ENCODE measurements around the gene ARSA.

The ARSA gene

DNA sequence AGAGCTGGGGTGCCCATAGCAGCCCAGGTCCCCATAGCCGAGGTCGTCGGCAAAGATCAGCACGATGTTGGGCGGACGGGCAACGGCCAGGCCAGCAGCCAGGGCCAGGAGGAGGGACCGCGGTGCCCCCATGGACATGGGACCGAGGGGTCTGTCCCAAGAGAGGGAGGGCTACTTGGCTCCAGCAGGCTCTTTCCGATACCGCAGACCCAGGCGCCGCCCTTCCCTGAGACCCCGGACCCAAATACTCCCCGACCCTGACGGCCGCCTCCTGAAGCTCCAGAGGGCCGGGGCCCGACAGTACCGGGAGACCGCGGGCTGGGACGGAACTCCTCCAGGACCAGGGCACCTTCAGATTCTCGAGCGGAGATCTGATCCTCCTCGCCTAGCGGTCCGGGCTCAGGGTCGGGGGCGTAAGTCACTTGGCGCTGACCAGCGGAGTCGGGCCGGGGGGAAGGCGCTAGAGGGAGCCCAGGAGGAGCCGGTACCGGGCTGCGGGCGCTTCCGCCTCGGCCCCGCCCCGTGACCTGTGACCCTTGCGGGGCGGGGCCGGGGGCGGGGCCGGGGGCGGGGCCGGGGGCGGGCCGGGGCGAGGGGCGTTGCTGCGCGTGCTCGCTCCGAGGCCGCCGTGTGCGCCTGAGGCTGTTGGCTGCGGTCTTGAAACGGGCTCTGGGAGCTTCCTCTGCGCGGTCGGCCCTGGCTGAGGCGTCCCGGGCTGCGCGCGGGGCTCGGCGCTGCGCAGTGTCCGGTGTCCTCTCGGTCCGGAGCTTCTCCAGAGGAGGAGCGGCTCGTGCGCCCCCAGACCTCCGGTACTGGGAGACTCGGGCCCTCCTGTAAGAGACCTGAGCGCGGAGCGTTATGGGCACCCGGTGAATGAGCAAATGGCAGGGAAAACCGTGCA, at the start of gene ARSA:
ARSA (minus strand) TSS at position 511 of the 901 bp plus-strand sequence; CDS start at position 138, 373 bp downstream.
- peak within 1 kb of the TSS; percentile 74 for H3K9ac ChIP-seq (ENCODE audit: low read length)

DNA sequence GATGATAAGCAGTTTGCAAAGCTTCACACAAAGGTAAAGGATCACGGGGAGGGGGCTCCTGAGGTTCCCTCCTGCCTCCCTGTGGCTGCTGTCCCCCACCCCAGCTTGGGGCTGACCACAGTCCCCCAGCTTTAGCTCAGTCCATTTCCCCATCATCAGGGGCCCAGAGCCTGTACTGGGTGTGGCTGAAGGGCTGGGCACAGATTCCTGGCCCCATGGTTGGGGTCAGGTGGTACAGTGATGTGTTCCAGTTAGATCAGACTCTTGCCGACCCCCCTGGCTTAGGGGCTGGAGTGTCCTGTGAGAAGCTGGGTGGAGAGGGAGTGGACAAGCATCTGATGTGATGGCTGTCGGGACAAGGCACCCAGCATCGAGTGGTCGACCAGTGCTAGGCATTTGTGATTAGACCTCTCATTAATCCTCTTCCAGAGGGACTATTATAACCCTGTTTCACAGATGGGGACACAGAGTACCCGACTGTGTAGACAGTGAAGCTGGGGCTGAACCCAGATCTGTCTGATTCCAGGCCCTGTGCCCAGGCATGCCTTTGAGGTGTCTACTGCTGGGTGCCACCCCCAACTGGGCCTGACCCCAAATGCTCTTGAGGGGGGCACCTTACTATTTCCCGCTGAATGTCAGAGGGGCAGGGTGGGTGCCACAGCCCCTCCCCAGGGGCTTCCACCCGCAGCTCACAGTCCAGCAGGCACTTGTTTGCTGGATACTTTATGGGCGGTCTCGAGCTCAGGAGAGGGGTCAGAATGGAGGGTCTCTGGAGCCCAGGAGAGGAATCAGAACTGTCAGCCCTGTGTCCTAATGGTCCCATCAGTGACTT, 48.9 kb upstream of the ARSA start:
- no peaks in the 10 kb centered on the region for H3K36me3 ChIP-seq (ENCODE audit: control insufficient read depth, insufficient read depth, low read length)
- H3K27ac ChIP-seq (ENCODE audit: low read depth, low read length), result no peak overlapping the region
- H3K4me3 ChIP-seq (ENCODE audit: low read length), result no peak overlapping the region
- peaks cover 28% of the 10 kb centered on the region for H3K27me3 ChIP-seq (ENCODE audit: control insufficient read depth, insufficient read depth, low read length)
- no peak overlapping the region for H3K9ac ChIP-seq (ENCODE audit: low read length)
- H3K4me1 ChIP-seq (ENCODE audit: control insufficient read depth, insufficient read depth, low read length), result no peaks in the 10 kb centered on the region

More for the DNA sequence above, at the start of gene ARSA:
- Histone ChIP-seq H3K36me3 (ENCODE audit: control insufficient read depth, insufficient read depth, low read length) (no peaks in the 10 kb centered on the region), H3K27ac (ENCODE audit: low read depth, low read length) (peak within 1 kb of the TSS; percentile 74), H3K27me3 (ENCODE audit: control insufficient read depth, insufficient read depth, low read length) (no peaks in the 10 kb centered on the region), H3K4me3 (ENCODE audit: low read length) (peak within 1 kb of the TSS; percentile 90), H3K4me1 (ENCODE audit: control insufficient read depth, insufficient read depth, low read length) (peaks cover 7% of the 10 kb centered on the region)

DNA sequence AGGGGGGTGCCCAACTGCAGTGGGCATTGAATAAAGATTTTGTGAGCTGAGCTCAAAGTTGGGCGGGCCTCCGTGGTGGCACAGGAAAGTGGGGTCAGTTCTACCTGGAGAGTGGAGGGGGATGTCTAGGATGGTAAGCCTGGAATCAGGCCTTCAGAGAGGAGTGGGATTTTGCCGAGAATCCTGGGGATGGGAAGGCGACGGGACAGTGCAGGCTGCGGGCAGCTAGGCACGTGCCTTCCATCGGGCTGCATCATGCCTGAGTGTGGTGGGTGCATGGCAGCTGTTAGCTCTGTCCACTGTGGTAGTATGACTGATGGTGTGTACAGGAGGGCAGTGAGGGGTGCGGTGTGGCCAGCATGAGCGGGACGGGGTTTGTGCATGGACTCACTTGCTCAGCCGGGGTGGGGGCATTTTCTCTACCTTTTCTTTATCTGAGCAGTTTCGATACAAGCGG, 48.3 kb upstream of the ARSA start:
- H3K4me1 ChIP-seq (ENCODE audit: control insufficient read depth, insufficient read depth, low read length), result no peaks in the 10 kb centered on the region
- H3K9ac ChIP-seq (ENCODE audit: low read length), result no peak overlapping the region
- no peak overlapping the region for H3K27ac ChIP-seq (ENCODE audit: low read depth, low read length)
- H3K27me3 ChIP-seq (ENCODE audit: control insufficient read depth, insufficient read depth, low read length), result peaks cover 29% of the 10 kb centered on the region
- H3K36me3 ChIP-seq (ENCODE audit: control insufficient read depth, insufficient read depth, low read length), result no peaks in the 10 kb centered on the region
- H3K4me3 ChIP-seq (ENCODE audit: low read length), result no peak overlapping the region

DNA sequence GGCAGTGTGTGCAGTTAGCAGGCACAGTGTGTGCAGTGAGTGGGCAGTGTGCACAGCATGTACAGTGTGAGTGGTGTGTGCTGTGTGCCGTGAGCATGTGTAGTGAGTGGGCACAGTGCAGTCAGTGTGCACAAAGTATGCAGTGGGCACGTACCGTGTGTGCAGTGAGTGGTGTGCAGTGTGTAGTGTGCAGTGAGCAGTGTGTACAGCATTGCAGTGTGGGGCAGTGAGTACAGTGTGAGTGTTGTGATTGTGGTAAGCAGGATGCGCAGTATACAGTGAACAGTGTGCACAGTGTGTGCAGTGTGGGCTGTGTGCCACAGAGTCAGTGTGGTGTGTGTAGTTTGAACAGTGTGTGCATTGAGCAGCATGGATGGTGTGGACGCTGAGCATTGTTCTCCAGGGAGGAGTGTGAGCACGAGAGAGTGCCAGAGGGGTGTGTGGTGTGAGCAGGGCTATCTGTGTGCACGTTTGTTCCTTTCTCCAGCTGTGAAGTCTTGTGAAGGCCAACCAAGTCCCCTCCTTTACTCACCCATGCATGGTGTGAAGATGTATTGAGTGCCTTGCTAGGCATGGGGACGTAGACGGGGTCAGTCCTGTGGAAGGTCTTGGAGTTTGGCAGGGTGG, 47.7 kb upstream of the ARSA start:
- Histone ChIP-seq H3K36me3 (ENCODE audit: control insufficient read depth, insufficient read depth, low read length) (no peaks in the 10 kb centered on the region), H3K4me1 (ENCODE audit: control insufficient read depth, insufficient read depth, low read length) (no peaks in the 10 kb centered on the region), H3K4me3 (ENCODE audit: low read length) (peak overlapping the region; percentile 44), H3K9ac (ENCODE audit: low read length) (no peak overlapping the region), H3K27ac (ENCODE audit: low read depth, low read length) (no peak overlapping the region), H3K27me3 (ENCODE audit: control insufficient read depth, insufficient read depth, low read length) (peaks cover 31% of the 10 kb centered on the region)

DNA sequence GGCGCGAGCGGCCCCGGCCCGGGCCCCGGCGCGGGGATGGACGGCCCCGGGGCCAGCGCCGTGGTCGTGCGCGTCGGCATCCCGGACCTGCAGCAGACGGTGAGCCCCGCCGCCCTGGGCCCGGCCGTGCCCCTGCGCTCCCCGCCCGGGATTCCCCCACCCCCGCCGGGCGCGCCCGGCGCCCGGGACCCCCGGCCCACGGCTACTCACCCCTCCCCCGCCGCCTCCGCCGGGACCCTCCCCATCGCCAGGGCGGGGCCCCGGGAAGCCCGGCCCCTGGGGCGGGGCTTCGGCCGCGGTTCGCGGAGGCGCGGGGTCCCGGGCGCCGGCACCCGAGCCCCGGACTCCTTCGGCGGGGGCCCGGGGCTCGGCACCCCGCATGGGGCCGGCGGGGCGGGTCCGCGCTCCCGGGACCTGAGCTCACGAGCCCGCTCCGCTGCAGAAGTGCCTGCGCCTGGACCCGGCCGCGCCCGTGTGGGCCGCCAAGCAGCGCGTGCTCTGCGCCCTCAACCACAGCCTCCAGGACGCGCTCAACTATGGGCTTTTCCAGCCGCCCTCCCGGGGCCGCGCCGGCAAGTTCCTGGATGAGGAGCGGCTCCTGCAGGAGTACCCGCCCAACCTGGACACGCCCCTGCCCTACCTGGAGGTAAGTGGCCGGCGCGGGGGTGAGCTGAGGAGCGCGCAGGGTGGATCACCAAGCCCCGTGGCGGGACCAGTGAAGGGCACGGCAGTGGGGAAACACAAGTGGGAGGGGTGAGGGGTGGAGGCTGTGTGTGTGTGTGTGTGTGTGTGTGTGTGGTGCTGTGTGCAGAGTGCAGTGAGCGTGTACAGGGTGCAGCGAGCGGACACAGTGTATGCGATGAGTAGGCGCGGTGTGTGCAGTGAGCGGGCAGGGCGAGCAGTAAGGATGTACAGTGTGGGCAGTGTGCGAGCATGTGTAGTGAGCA, 46.9 kb upstream of the ARSA start:
- peak overlapping the region; percentile 44 for H3K4me3 ChIP-seq (ENCODE audit: low read length)
- H3K36me3 ChIP-seq (ENCODE audit: control insufficient read depth, insufficient read depth, low read length), result no peaks in the 10 kb centered on the region
- no peak overlapping the region for H3K9ac ChIP-seq (ENCODE audit: low read length)
- peaks cover 34% of the 10 kb centered on the region for H3K27me3 ChIP-seq (ENCODE audit: control insufficient read depth, insufficient read depth, low read length)
- no peak overlapping the region for H3K27ac ChIP-seq (ENCODE audit: low read depth, low read length)
- no peaks in the 10 kb centered on the region for H3K4me1 ChIP-seq (ENCODE audit: control insufficient read depth, insufficient read depth, low read length)

DNA sequence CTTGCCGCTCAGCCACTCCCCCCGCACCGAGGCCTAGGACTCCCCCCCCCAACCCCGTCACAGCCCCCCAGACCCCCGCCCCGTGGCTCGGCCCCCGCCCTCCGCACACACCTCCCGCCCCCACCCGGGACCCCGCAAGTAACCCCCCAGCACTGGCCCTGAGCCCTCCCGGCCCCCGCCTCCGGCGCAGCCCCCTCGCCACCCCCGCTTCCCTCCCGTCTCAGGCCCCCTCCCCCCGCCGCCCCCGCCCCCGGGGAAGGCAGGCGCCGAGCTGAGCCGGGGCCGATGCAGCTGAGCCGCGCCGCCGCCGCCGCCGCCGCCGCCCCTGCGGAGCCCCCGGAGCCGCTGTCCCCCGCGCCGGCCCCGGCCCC, 46.2 kb upstream of the ARSA start:
- Histone ChIP-seq H3K36me3 (ENCODE audit: control insufficient read depth, insufficient read depth, low read length) (no peaks in the 10 kb centered on the region), H3K27ac (ENCODE audit: low read depth, low read length) (no peak overlapping the region), H3K4me3 (ENCODE audit: low read length) (no peak overlapping the region), H3K9ac (ENCODE audit: low read length) (no peak overlapping the region), H3K27me3 (ENCODE audit: control insufficient read depth, insufficient read depth, low read length) (peaks cover 34% of the 10 kb centered on the region), H3K4me1 (ENCODE audit: control insufficient read depth, insufficient read depth, low read length) (no peaks in the 10 kb centered on the region)

DNA sequence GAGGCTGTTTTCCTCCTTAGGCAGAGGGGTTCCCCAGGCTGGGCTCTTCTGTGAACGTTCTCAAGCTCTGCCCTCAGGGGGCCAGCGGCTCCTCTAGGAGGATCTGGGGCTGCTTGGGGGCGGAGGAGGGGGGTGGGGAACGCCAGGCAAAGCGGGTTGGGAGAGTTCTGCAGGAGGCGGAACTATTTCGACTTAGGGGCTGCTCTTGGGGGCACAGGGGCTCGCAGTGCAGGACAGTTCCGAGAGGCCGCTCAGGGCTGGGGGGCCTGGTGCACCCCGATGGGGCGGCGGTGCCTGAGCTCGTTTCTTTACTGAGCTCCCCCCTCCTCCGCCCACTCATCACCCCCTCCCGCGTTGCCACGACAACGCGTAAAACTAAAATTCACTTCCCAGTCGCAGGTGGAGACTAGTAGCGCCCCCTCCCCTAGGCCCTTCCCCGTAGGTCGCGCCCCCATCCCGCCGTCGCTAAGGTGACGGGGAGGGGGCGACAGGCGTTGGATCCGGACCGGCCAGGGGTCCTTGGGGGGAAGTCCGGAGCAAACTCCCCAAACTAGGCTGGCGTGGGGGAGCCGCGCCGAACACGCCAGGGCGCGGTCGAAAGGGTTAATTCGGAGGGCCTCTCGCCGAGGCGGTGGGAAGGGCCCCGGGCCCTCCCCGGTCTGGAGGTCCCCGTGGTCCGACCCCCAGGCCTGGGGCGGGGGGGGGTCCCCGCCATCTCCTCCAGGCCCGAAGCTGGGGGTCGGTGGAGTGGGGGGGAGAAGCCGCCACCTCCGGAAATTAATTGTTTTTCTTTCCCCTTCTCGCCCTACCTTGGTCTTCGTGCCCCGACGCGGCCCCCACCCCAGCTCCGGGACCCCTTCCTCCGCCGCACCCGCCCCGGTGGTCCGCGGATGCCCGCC, 45.5 kb upstream of the ARSA start:
- H3K36me3 ChIP-seq (ENCODE audit: control insufficient read depth, insufficient read depth, low read length), result no peaks in the 10 kb centered on the region
- peaks cover 34% of the 10 kb centered on the region for H3K27me3 ChIP-seq (ENCODE audit: control insufficient read depth, insufficient read depth, low read length)
- no peak overlapping the region for H3K27ac ChIP-seq (ENCODE audit: low read depth, low read length)
- no peak overlapping the region for H3K9ac ChIP-seq (ENCODE audit: low read length)
- H3K4me1 ChIP-seq (ENCODE audit: control insufficient read depth, insufficient read depth, low read length), result no peaks in the 10 kb centered on the region
- peak overlapping the region; percentile 32 for H3K4me3 ChIP-seq (ENCODE audit: low read length)

DNA sequence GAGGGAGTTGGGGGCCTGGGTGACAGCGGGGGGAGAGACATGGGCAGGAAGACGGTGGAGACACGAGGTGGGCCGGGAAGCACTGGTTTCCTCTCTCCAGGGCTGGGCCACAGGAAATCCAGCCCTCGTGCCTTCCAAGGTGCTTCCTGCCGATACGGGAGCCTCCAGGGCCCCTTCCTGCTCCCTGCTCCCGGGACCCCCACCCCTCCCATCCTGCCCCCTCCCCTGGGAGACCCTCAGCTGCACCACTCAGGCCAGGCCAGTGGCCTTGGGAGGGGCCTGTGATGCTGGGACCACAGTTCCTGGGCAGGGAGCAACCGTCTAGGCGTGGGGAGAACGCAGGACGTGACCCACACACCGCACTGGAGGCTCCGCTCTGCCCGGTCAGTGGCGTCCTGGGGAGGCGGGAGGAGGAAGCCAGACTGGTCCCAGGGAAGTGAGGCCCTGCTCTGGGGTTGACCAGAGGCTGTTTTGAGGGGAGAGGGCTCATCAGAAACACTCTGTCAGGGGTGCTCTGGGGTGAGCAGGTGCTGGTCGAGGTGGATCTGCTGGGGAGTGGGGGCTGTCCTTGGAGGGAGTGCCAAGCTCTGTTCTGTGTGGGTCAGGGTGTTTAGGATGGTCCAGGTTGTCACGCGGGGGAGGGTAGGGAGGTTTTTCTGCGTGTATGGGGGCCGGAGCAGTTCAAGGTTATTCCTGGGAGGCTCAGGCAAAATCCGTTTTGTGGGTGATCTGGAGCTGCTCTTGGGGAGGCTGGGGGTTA, 44.7 kb upstream of the ARSA start, which contains the start of gene SHANK3:
SHANK3 (plus strand) TSS at position 353 of the 760 bp plus-strand sequence.
- H3K27ac ChIP-seq (ENCODE audit: low read depth, low read length), result no peak within 1 kb of the TSS

DNA sequence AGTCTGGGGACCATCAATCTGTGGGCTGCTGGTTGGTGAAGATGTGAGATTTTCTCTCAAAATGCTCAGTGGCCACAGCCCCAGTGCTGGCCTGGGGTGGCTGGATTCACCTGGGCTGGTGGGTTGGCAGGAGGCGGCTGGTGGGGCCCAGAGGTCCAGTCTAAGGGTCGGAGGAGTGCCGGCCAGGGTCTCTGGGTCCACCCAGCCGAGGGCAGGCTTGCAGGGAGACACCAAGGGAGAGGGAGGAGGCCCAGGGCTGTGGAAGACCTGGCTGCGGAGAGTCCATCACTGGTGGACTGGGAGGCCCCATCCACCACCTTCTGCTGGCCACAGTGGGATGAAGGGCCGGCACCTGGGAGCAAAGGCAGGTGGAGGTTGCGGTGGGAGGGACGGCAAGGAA, 44.1 kb upstream of the ARSA start:
- H3K36me3 ChIP-seq (ENCODE audit: control insufficient read depth, insufficient read depth, low read length), result no peaks in the 10 kb centered on the region
- H3K27me3 ChIP-seq (ENCODE audit: control insufficient read depth, insufficient read depth, low read length), result peaks cover 34% of the 10 kb centered on the region
- H3K9ac ChIP-seq (ENCODE audit: low read length), result no peak overlapping the region
- H3K27ac ChIP-seq (ENCODE audit: low read depth, low read length), result no peak overlapping the region
- H3K4me3 ChIP-seq (ENCODE audit: low read length), result no peak overlapping the region
- no peaks in the 10 kb centered on the region for H3K4me1 ChIP-seq (ENCODE audit: control insufficient read depth, insufficient read depth, low read length)

More for the DNA sequence above, 44.7 kb upstream of the ARSA start, which contains the start of gene SHANK3:
- H3K36me3 ChIP-seq (ENCODE audit: control insufficient read depth, insufficient read depth, low read length), result no peaks in the 10 kb centered on the region
- peaks cover 34% of the 10 kb centered on the region for H3K27me3 ChIP-seq (ENCODE audit: control insufficient read depth, insufficient read depth, low read length)
- H3K9ac ChIP-seq (ENCODE audit: low read length), result no peak within 1 kb of the TSS
- H3K4me3 ChIP-seq (ENCODE audit: low read length), result peak within 1 kb of the TSS; percentile 32
- no peaks in the 10 kb centered on the region for H3K4me1 ChIP-seq (ENCODE audit: control insufficient read depth, insufficient read depth, low read length)

DNA sequence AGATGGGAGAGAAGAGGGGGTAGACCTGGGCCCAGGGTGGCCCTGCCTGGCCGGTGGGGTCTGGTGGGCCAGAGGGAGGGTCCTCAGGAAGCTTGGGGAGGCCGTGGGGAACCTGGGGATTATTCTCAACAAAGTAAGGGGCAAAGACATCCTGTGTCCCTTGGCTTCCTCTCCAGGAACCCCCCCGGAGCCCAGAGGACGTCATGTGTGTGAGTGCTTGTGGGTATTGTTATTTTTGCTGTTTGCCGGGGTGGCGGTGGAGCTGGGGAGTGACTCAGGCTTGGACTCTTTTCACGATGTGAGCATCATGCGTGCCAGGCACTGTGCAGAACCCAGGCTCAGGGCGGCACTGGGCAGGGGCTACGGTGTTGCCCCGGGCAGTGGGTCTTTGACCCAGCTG, 43.7 kb upstream of the ARSA start:
- Histone ChIP-seq H3K4me3 (ENCODE audit: low read length) (no peak overlapping the region), H3K36me3 (ENCODE audit: control insufficient read depth, insufficient read depth, low read length) (no peaks in the 10 kb centered on the region), H3K27ac (ENCODE audit: low read depth, low read length) (no peak overlapping the region), H3K4me1 (ENCODE audit: control insufficient read depth, insufficient read depth, low read length) (no peaks in the 10 kb centered on the region), H3K9ac (ENCODE audit: low read length) (no peak overlapping the region), H3K27me3 (ENCODE audit: control insufficient read depth, insufficient read depth, low read length) (peaks cover 34% of the 10 kb centered on the region)
